ENCODE data around the gene MIEN1.
"Not testable (repeated sequence)": the region's sequence is repeated elsewhere in the genome, so short reads cannot be mapped to it uniquely, and the experiment has no call there.

Gene MIEN1

DNA sequence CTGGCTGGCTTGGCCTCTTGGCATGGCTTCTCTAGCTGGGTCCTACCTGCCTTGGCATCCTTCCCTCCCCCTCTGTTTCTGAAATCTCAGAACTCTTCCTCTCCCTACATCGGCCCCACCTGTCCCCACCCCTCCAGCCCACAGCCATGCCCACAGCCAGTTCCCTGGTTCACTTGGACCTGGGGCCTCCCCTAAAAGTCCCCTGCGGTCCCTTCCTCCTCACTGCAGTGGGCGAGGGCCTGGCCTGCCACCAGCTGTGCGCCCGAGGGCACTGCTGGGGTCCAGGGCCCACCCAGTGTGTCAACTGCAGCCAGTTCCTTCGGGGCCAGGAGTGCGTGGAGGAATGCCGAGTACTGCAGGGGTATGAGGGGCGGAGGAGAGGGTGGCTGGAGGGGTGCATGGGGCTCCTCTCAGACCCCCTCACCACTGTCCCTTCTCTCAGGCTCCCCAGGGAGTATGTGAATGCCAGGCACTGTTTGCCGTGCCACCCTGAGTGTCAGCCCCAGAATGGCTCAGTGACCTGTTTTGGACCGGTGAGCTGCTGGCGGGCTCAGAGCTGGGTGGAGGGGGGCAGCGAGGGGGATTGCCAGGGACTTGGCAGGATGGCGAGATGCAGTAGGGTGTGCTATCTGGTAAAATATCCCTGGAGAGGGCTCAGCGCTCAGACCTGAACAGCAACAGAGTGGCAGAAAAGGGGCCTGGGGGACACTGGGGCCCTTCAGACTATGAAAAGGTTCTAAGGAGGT is 14.1 kb downstream of the MIEN1 start:
- DNase-seq (ENCODE audit: low read depth) = no peak

DNA sequence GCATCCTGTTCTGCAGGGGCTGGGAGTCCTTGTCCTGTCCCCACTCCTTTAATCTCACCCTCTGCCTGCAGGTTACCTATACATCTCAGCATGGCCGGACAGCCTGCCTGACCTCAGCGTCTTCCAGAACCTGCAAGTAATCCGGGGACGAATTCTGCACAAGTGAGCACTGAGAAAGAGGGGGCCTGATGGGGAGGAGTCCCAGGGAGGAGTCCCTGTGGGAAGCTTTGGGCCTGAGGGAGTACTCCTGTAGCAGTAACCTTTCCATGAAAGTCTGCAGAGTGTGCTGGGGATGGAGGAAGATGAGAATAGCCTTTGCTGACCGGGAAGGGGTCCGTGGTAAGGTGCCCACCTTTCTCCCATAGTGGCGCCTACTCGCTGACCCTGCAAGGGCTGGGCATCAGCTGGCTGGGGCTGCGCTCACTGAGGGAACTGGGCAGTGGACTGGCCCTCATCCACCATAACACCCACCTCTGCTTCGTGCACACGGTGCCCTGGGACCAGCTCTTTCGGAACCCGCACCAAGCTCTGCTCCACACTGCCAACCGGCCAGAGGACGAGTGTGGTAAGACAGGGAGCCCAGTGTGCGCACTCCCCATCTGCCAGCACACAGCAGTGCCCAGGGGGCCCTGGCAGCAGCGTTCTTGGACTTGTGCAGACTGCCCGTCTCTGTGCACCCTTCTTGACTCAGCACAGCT is 14.8 kb downstream of the MIEN1 start:
- DNase-seq (ENCODE audit: low read depth) = no peak

GRCh38 chr17:39714234-39714633 is 16.1 kb downstream of the MIEN1 start:
- DNase-seq (ENCODE audit: low read depth) = no peak

- no peak for DNase-seq (ENCODE audit: low read depth)
Observed at GRCh38 chr17:39711851-39712250, 18.5 kb downstream of the MIEN1 start.

DNA sequence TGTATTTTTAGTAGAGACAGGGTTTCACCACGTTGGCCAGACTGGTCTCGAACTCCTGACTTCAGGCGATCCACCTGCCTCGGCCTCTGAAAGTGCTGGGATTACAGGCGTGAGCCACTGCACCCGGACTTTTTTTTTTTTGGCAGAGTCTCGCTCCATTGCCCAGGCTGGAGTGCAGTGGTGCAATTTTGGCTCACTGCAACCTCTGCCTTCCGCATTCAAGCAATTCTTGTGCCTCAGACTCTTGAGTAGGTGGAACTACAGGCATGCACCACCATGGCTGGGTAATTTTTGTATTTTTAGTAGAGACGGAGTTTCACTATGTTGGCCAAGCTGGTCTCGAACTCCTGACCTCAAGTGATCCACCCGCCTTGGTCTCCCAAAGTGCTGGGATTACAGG is 19.3 kb downstream of the MIEN1 start:
- not testable (repeated sequence) for DNase-seq (ENCODE audit: low read depth)

DNA sequence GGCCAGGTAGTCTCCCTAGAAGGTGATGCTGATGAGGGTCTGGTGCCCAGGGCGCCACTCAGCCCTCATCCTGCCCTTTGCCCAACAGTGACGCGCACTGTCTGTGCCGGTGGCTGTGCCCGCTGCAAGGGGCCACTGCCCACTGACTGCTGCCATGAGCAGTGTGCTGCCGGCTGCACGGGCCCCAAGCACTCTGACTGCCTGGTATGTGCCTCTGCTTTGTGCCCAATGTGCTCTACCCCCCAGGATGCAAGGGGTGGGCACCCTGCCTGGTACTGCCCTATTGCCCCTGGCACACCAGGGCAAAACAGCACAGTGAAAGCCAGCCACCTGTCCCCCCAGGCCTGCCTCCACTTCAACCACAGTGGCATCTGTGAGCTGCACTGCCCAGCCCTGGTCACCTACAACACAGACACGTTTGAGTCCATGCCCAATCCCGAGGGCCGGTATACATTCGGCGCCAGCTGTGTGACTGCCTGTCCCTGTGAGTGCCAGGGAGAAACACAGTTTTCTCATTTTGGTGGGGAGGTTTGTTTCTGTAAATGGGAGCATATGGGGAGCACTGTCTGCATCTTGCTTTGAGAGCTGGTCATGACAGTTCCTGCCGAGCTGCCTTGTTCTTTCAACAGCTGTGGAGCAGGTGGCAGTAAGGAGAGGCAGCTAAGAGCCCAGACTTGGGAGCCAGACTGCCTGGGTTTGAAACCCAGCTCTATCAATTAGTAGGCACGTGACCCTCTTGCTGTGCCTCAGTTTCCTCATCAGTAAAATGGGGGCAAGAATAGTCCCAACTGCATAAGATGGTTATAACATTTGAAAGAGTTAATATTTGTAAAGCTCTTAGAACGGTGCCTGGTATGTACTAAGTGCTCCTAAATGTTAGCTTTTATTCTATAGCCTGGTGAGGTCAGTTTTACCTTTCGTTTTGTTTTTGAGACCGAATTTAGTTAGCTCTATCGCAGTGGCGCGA is 20.1 kb downstream of the MIEN1 start:
- no peak for DNase-seq (ENCODE audit: low read depth)

GRCh38 chr17:39709319-39709997 is 20.9 kb downstream of the MIEN1 start:
- DNase-seq (ENCODE audit: low read depth) = no peak

- DNase-seq (ENCODE audit: low read depth) = no peak
Observed at GRCh38 chr17:39706921-39707337, 23.4 kb downstream of the MIEN1 start.

GRCh38 chr17:39706383-39706782 is 23.9 kb downstream of the MIEN1 start:
- DNase-seq (ENCODE audit: low read depth) = no peak

GRCh38 chr17:39705786-39706348 is 24.5 kb downstream of the MIEN1 start:
- DNase-seq (ENCODE audit: low read depth) = no peak

DNA sequence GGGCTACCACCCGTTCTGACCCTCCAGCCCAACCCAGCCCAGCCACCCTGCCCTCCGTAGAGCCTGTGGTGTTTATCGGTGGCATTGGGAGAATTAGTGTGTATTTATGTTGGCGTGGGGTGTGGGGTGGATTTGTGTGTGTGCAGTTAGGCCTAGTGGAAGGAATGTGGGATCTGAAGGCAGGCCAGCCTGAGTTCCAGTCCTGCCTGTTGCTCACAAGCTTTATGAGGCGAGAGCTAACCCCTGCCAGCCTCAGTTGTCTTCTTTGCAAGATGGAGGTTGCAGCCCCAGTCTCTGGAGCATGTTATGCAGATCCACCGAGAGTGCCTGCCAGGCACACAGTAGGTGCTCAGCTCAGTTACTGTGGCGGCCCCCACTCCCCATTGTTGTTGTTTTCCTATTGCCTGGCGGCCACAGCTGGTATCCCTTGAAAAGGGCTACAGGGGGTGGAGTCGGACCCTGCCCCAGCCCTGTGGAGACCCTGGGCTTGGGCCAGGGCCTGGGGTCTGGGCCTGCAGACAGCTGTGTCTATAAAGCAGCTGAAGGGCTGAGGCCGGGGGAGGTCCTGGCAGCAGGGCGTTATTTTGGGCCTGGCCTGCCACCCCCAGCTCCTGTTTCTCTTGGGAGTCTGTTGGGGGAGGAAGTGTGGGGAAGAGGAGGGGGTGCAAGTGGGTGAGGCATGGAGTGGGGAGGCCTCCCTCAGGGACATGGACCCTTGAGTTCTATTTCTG is 25.3 kb downstream of the MIEN1 start:
- no peak for DNase-seq (ENCODE audit: low read depth)

DNA sequence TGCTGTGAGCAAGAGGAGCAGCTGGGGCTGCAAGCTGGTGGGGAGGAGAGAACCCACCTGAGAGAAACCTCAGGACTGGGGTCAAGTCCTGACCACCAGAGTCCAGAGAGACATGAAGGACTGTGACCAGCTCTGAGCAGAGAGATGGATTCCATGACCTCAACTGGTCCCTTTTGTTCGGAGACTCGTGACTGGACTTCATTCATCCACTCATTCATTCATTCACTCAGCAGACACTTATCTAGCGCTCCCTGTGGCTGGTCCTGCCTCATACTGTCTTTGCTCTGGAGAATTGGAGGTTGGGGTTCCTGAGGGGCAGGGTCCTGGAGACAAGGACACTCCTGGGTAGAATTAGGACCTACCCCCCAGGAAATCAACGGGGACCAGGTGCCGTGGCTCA is 26.4 kb downstream of the MIEN1 start:
- no peak for DNase-seq (ENCODE audit: low read depth)

DNA sequence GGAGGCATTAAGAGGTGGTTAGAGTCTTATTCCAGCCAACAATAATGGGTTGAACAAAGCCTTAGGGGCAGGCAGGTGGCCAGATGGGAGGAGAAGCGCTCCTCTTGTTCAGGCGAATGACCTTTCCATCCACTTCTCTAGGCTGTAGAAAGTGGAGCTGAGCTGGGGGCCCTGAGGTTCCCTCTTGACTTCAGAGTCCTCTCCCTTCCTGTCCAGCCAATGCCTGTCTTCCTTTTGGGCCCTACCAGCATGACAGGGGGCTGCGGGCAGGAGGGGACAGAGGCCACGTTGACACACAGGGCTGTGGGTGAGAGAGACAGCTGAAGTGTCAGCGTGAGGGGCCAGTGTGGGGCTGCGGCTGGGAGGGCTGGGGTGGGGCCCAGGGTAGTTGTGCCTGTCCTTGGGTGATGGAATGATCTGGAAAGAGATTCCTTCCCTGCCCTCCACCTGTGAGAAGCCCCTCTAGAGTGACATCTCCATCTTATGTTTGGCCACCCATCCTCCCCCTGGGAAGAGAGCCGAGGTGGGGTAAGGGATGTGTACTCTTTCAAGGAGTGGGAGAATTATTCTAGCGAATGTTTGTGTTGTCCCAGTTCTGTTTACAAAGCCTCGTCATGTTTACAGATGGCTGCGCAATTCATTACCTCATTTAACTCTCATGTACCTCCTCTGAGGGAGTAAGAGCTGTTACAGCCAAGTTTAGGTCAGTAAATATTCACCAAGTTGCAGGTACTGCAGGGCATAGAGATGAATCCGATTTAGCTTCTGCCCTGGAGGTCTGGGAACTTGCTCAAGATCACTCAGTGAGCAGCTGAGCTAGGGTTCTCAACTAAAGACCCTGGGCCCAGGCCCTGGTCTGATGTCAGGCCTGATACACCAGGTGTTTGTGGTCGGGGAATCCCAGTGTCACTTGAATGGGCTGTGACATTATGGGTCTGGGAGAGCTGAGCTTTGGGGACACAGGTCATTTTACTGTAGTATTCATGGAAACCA is 27.1 kb downstream of the MIEN1 start:
- no peak for DNase-seq (ENCODE audit: low read depth)

- DNase-seq (ENCODE audit: low read depth) = no peak
Observed at GRCh38 chr17:39701784-39702422, 28.4 kb downstream of the MIEN1 start.

DNA sequence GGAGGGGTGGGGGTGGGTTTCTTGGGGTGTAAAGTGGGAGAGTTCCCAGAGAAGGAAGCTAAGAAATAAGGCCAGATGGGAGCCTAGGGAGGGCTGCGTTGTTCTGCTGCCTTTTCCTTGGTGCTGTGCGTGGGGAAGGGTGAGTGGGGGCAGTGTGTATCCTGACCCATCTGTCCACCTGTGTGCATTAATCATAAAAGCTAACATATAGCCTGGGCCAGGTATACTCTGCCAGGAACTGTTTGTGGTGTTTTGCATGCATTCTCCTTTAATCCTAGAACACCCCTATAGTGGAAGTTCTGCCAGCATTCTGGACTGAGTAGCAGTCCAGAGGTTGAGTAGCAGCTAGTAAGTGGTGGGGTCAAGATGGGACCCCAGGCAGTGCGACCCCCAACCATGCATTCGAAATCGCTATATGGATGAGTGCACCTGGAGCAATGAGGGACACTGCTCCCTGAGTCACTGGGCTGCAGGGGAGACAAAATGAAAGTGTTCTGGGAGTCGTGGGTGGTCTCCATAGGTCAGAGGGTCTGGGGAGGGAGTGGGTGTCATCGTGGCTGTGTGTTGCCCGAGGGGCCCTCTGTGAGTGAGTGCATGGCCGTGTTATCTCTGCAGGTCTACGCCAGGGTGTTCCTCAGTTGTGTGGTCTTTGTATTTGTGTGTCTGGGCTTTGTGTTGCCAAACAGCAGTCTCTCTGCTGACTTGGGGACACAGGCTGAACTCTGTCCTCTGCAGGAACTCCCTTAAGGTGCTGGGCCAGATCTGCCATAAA is 29.1 kb downstream of the MIEN1 start:
- no peak for DNase-seq (ENCODE audit: low read depth)

DNA sequence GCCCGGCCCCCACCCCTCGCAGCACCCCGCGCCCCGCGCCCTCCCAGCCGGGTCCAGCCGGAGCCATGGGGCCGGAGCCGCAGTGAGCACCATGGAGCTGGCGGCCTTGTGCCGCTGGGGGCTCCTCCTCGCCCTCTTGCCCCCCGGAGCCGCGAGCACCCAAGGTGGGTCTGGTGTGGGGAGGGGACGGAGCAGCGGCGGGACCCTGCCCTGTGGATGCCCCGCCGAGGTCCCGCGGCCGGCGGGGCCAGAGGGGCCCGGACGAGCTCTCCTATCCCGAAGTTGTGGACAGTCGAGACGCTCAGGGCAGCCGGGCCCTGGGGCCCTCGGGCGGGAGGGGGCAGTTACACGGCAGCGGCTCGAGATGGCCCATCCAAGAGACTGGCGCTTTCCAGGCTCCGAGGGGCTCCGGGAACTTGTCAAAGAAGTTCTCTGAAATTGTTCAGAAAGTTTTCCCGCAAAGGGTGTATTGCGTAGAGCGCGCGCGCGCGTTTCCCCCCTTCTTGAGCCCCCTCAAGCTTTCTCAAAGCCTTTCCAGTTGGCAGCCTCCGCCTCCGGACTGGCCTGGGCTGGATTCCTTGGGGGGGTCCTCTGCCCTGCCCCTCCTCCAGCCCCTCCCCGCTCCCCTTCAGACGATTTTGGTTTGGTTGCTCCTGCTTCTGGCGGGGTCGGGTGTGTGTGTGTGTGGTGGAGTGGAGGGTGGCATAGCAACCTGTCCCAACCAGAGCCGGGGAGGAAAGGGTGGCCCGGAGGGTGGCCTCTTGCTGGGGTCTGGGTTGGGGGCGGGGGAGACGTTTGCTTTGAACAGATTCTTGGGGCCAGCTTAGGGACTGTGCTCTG is 30.0 kb downstream of the MIEN1 start:
- DNase-seq (ENCODE audit: low read depth) = no peak

- DNase-seq (ENCODE audit: low read depth) = no peak
Observed at GRCh38 chr17:39699818-39700147, 30.5 kb downstream of the MIEN1 start, which contains the start of gene ERBB2. ERBB2 (plus strand) TSS chr17:39700064; CDS start chr17:39700239, 175 bp downstream.
